SJCRH30 (cell line): Measurements from ENCODE around the gene FAM120C. TPM values are rescaled to one million over a fixed set of nuclear protein-coding genes. Genes with fewer than 3 reads are reported as not detected.
A peak's percentile ranks its signal among the peaks of the same experiment; 100 is the strongest.

Source experiments
- DNase-seq, 2 experiments: peaks; one replicate each; pipeline ENCODE4 v3.0.0-alpha.2; 2015 to 2020
- H3K27ac ChIP-seq: fragments of 250-450 bp; sonication (Bioruptor Pico); 2 replicates; pipeline ENCODE4 v1.5.1; 2020; ENCODE audit warnings: mild to moderate bottlenecking, moderate library complexity
- H3K27me3 ChIP-seq: fragments of 250-450 bp; sonication (Bioruptor Pico); 2 replicates; pipeline ENCODE4 v1.5.1; 2020; ENCODE audit warnings: mild to moderate bottlenecking, moderate library complexity
- H3K36me3 ChIP-seq: fragments of 250-450 bp; sonication (Bioruptor Pico); 2 replicates; pipeline ENCODE4 v1.5.1; 2020; ENCODE audit warnings: mild to moderate bottlenecking, moderate library complexity
- H3K4me1 ChIP-seq: fragments of 250-450 bp; sonication (Bioruptor Pico); 2 replicates; pipeline ENCODE4 v1.5.1; 2020; ENCODE audit warnings: mild to moderate bottlenecking, moderate library complexity
- H3K4me3 ChIP-seq: fragments of 250-450 bp; sonication (Bioruptor Pico); 2 replicates; pipeline ENCODE4 v1.5.1; 2020; ENCODE audit warnings: mild to moderate bottlenecking, moderate library complexity
- H3K9me3 ChIP-seq: fragments of 250-450 bp; sonication (Bioruptor Pico); replicated peaks from 2 replicates; pipeline ENCODE4 v1.5.1; 2020; ENCODE audit warnings: mild to moderate bottlenecking, moderate library complexity
- total RNA-seq: library from RNA; depleted of rRNA; stranded (reverse); fragments of >200 nt; shearing (Covaris generic); gene quantifications from 2 replicates; pipeline ENCODE4 v1.2.3, GENCODE V29; 2014

Gene FAM120C
- total RNA-seq, 1 experiment from 2014 or later: 4.2 TPM

DNA sequence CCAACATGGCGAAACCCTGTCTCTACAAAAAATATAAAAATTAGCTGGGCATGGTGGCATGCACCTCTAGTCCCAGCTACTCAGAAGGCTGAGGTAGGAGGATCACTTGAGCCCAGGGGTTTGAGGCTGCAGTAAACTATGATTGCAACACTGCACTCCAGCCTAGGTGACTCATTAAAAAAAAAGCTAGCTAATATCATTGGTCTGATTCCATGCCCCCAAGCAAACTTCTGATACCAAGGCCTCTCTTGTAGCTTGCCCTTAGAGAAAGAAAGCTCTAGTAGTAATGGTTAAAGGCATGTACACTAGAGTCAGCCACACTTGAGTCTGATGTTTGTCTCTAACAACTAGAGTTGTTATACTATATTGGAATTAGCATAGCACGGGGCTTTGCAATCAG lies 106.2 kb downstream of the FAM120C start:
- DNase-seq: no peak
- H3K36me3 ChIP-seq: no peaks in the 10 kb centered on the region
- no peak overlapping the region for H3K4me3 ChIP-seq
- H3K4me1 ChIP-seq: no peaks in the 10 kb centered on the region
- H3K9me3 ChIP-seq: no peaks in the 10 kb centered on the region
- no peak overlapping the region for H3K27ac ChIP-seq
- no peaks in the 10 kb centered on the region for H3K27me3 ChIP-seq

DNA sequence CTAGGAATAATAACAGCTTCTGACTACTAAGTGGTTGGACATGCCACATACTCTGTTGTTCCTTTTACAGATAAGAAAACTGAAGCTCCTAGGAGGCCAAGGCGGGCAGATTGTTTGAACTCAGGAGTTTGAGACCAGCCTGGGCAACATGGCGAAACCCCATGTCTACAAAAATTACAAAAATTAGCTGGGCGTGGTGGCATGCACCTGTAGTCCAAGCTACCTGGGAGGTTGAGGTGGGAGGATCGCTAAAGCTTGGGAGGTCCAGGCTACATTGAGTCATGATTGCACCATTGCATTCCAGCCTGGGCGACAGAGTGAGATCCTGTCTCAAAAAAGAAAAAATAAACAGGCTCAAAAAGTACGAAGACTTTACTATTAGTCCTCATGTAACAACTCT lies 108.2 kb downstream of the FAM120C start:
- H3K27me3 ChIP-seq: no peaks in the 10 kb centered on the region
- DNase-seq: no peak
- H3K36me3 ChIP-seq: no peaks in the 10 kb centered on the region
- no peaks in the 10 kb centered on the region for H3K4me1 ChIP-seq
- no peak overlapping the region for H3K4me3 ChIP-seq
- H3K9me3 ChIP-seq: no peaks in the 10 kb centered on the region
- H3K27ac ChIP-seq: no peak overlapping the region

DNA sequence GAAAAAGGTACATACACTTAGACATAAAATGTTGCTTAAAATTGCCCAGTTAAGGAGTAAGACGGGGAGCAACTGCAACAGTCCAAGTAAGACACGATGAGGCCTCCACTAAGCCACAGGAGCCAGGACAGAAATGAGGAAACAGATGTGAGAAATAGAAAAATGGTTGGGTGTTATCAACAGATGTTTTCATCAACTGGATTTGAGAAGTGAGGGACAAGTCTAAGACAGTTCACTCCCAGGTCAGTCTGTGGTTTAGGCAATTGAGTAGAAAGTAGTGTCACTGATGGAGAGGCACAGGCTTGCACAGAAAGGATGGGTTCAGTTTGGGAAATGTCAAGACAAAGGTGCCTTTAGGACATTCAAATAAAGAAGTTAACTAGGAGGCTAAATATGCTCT lies 115.3 kb downstream of the FAM120C start:
- Histone ChIP-seq H3K27ac (no peak overlapping the region), H3K27me3 (no peaks in the 10 kb centered on the region), H3K36me3 (no peaks in the 10 kb centered on the region), H3K9me3 (no peaks in the 10 kb centered on the region), H3K4me3 (no peak overlapping the region), H3K4me1 (no peaks in the 10 kb centered on the region)
- no peak for DNase-seq

DNA sequence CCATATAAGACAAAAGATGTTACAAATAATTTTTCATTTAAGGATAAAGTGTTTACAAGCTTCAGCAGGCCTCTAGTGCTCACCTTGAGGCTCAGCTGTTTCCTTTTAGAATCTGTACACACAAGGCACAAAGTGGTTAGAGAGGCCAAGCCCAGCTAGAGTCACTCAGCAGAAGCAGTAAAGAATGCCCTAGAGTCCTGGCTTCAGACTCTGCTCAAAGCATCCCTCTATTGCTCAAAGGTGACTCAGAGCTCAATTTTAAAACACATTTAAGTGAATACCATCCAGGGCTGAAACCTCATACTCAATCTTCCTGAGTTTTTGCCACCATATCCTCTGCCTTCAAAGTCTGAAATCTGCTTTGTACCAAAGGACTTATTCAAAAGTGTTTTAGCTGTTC lies 116.2 kb downstream of the FAM120C start:
- Histone ChIP-seq H3K27ac (no peak overlapping the region), H3K4me3 (no peak overlapping the region), H3K4me1 (no peaks in the 10 kb centered on the region), H3K27me3 (no peaks in the 10 kb centered on the region), H3K9me3 (no peaks in the 10 kb centered on the region), H3K36me3 (no peaks in the 10 kb centered on the region)
- no peak for DNase-seq

DNA sequence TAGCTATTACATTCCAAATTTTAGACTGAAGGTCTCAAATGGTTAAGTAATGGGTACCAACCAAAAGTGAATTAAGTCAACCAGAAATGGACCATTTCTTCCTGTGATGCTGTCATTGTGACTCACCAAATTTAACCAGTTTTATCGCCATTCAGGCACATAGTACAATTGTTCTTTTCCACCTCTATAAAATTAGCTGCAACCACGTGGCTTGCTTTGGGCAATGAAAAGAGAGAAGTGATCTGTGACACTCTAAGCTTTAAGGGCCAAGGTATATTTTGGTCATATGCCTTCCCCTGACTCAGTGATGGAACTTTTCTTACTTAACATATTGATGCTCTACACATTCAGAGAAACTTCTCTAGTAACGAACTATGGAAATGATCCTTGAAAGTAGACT lies 118.5 kb downstream of the FAM120C start:
- Histone ChIP-seq H3K4me3 (no peak overlapping the region), H3K4me1 (no peaks in the 10 kb centered on the region), H3K9me3 (no peaks in the 10 kb centered on the region), H3K27me3 (no peaks in the 10 kb centered on the region), H3K27ac (no peak overlapping the region), H3K36me3 (no peaks in the 10 kb centered on the region)
- DNase-seq: no peak

DNA sequence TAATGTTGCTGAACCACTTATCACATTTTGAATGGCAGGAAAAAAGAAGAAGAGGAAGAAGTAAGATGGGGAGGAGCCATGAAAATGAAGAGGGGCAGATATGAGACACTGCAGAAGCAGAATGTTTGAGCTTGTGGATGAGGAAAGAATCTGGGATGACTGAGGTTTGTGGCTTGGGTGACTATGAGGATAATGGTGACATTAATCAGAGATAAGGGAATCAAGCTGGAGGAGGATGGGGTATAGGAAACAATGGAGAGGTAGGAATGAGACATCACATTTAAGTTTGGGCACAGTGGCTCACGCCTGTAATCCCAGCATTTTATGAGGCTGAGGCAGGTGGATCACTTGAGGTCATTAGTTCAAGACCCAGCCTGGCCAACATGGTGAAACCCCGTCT lies 119.7 kb downstream of the FAM120C start:
- Histone ChIP-seq H3K4me3 (no peak overlapping the region), H3K4me1 (no peaks in the 10 kb centered on the region), H3K27ac (no peak overlapping the region), H3K36me3 (no peaks in the 10 kb centered on the region), H3K27me3 (no peaks in the 10 kb centered on the region), H3K9me3 (no peaks in the 10 kb centered on the region)
- DNase-seq: no peak

DNA sequence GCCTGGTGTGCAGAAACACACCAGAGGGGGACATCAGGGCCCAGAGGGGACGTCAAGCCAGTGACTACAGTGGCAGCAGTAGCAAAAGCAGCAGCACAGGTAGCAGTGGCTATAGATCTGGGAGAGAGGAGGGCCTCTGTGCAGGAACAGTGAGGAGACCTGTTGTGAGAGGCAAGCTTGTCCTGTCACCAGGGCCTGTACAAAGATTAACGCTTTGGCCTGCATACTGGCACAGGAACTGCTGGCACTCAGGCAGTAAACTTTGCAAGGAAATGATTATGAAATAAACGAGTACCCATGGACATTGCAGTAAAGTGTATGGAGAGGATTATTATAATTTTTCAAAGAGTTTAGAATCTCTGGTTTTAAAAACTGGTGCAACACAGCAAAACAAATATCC lies 133.3 kb downstream of the FAM120C start:
- no peaks in the 10 kb centered on the region for H3K9me3 ChIP-seq
- H3K4me3 ChIP-seq: no peak overlapping the region
- no peaks in the 10 kb centered on the region for H3K27me3 ChIP-seq
- H3K4me1 ChIP-seq: no peaks in the 10 kb centered on the region
- H3K27ac ChIP-seq: no peak overlapping the region
- DNase-seq: no peak
- H3K36me3 ChIP-seq: no peaks in the 10 kb centered on the region

DNA sequence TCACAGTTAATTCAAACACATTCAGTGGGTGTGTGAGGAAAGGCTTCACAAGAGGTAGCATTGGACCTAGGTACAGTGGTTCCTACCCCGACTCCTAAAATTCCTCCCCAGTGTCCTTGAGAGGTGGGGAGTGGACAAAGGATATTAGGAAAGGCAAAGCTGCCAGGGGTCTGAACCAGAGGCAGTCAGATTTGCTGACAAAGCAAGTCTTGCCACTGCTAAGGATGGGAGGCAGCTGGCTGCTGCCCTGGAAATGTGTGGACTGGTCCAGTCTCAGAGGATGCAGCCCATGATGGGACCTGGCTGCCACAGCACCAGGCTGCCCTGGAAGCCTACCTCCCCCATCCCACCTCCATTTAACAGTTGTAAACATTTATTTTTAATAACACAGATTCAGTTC lies 134.6 kb downstream of the FAM120C start:
- no peak for DNase-seq
- Histone ChIP-seq H3K36me3 (no peaks in the 10 kb centered on the region), H3K27me3 (no peaks in the 10 kb centered on the region), H3K4me3 (no peak overlapping the region), H3K9me3 (no peaks in the 10 kb centered on the region), H3K27ac (no peak overlapping the region), H3K4me1 (no peaks in the 10 kb centered on the region)

DNA sequence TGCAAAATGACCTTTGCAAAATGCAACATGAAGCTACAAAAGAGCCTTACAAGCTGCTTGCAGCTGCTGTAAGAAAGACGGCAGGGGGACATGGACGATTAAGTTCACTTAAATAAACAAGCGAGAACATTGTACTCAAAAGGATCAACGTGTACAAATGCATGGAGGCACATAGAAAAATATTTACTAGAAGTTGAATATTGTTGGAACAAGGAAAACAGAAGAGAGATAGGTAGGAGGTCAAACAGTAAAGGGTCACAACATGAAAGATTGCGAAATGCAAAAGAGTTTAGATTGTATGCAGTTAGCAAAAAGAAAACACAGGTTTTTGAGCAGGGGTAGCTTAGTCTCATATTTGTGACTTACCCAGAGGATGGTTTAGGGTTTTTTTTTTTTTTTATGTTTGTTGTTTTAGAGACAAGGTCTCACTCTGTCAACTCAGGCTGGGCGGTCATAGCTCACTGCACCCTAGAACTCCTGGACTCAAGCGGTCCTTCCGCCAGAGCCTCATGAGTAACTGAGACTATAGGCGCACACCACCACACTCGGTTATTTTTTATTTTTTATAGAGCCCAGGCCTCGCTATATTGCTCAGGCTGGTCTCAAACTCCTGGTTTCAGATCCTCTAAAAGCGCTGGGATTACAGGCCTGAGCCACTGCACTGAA lies 137.4 kb downstream of the FAM120C start:
- DNase-seq: peak; percentile 5 to 41
- Histone ChIP-seq H3K4me1 (no peaks in the 10 kb centered on the region), H3K27ac (peak overlapping the region; percentile 96)

DNA sequence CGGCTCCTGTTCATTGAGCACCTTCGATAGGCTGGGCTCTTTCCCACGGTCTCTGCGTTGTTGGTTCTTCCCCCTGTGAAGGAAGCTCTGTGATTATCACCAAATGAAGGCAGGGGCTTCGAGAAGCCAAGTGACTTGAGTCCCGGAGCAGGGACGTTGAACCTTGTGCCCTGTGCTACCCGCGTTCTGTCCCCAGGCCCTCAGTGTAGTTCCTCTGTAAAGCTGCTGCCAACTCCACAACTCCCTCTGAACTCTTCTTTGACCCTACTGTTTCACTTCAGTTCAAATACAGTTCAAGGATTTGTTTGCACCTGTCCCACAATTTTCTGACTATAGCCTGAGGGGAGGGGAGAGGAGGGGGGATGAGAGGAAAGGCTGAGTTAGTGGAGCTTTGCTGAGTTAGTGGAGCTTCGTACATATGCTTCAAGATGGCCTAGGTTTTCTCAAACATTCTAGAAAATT lies 138.1 kb downstream of the FAM120C start:
- peak overlapping the region; percentile 96 for H3K27ac ChIP-seq
- no peaks in the 10 kb centered on the region for H3K27me3 ChIP-seq
- H3K4me3 ChIP-seq: peak overlapping the region; percentile 70
- H3K9me3 ChIP-seq: no peaks in the 10 kb centered on the region
- H3K4me1 ChIP-seq: no peaks in the 10 kb centered on the region
- peak; percentile 53 to 79 for DNase-seq
- no peaks in the 10 kb centered on the region for H3K36me3 ChIP-seq

More for the DNA sequence above, 137.4 kb downstream of the FAM120C start:
- no peaks in the 10 kb centered on the region for H3K9me3 ChIP-seq
- no peaks in the 10 kb centered on the region for H3K36me3 ChIP-seq
- H3K27me3 ChIP-seq: no peaks in the 10 kb centered on the region
- peak overlapping the region; percentile 70 for H3K4me3 ChIP-seq

DNA sequence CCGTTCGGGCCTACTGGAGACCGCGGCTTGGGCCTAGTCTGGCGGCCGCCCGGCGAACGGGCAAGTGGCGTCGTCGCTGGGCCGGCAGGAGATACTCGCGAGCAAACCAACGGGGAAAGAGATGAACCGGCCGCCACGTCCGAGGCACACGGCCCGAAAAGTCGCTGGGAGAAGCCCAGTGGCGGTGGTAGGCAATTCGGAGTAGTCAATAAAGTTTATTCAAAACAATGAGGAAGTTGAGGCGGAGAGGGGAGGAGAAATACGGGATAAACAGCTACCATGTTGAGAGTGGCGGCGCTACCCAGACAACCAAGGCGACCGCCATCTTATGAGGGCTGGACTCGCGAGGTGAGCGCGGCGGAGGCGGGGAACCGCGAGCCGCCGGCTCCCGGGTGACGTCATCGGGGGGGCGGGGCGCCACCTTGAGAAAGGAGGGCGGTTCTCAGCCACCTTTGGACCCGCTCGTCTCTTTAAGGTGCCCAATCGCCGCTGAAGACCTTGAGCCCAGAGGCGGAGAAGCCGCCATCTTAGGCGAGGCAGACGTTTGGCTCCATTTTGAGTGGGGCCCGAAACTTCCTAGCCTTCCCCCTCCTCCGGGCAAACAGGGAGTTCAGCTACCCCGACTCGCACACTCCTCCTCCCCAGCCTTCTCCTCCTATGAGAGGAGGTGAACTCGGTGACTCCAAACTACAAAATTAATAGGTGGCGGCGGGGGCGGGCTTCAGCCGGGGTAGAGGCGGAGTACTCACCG lies 138.8 kb downstream of the FAM120C start, which contains the start of gene PHF8:
PHF8 (minus strand) TSS at position 348 of the 751 bp plus-strand sequence. CDS start 1,745 bp downstream, outside the sequence.
- H3K9me3 ChIP-seq: no peaks in the 10 kb centered on the region
- no peaks in the 10 kb centered on the region for H3K27me3 ChIP-seq
- DNase-seq: peak; percentile 90 to 91

DNA sequence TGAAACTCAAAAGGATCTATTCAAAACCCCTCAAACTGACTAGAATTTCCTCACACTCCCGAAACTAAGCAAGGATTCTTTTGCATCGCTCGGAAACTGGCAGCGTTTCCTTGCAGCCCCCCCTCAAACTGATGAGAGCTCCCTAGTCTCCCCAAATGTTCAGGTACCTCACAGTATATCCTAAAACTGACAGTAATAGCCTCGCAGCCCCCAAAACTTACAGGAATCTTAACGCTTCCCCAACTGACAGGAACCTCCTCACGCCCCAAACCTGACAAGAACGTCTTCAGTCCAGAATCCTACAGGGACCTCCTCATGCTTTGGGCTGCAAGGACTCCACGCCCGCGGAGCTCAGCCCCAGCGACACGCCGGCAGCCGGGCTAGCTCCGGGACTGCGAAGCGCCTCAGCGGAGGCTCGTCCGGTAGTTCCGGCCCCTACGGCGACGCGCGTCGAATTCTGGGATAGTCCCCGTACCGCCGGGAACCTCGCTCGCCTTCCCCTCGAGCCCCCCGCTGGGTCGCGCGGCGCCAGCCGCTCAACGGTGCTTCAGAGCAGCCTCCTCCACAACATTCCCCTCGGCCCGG lies 139.4 kb downstream of the FAM120C start:
- peak in 1 of 2 experiments; percentile 27 for DNase-seq
- Histone ChIP-seq H3K4me3 (peak overlapping the region; percentile 70), H3K27ac (peak overlapping the region; percentile 96), H3K4me1 (no peaks in the 10 kb centered on the region), H3K9me3 (no peaks in the 10 kb centered on the region), H3K27me3 (no peaks in the 10 kb centered on the region), H3K36me3 (no peaks in the 10 kb centered on the region)

More for the DNA sequence above, 138.8 kb downstream of the FAM120C start, which contains the start of gene PHF8:
- Histone ChIP-seq H3K27ac (peak within 1 kb of the TSS; percentile 96), H3K36me3 (no peaks in the 10 kb centered on the region), H3K4me1 (no peaks in the 10 kb centered on the region), H3K4me3 (peak within 1 kb of the TSS; percentile 70)

DNA sequence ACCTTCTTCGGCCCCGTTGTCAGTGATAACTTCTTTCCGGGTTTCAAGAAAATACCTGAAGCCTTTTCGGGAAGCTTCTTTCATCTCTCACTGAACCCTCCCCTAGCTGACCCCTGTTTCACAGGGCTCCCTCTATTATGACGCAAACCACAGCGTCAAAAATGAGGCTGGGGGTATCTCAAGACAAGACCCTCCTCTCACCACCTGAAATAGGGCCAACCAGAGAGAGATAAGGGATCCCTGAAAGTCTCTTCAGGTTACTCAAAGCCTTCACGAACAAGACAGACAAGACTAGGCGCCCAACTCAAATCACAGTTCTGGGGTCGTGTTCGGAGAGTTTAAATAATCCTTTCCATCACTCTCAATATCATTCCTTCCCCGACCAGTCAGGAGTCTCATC lies 140.0 kb downstream of the FAM120C start:
- Histone ChIP-seq H3K27me3 (no peaks in the 10 kb centered on the region), H3K9me3 (no peaks in the 10 kb centered on the region), H3K36me3 (no peaks in the 10 kb centered on the region), H3K4me1 (no peaks in the 10 kb centered on the region), H3K4me3 (peak overlapping the region; percentile 70), H3K27ac (no peak overlapping the region)
- DNase-seq: peak in 1 of 2 experiments; percentile 2

DNA sequence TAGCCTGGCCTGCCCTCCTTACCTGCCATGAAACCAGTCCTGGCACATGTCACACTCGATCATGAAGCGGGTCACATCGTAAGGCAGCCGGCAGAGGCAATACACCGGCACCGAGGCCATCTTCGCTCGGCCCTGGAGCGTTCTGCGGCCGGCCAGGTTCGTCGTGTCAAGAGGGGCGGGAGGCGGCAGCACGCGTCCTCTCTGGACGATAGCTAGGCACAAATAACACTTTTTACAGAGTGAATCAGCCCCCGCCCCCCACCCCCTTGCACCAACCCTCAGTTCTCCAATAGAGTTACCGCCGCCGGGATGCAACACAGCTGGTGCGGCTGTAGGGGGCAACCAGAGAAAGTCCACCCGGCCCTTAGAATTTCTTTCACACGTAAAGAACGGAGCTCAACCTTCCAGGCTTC lies 140.4 kb downstream of the FAM120C start:
- Histone ChIP-seq H3K27ac (no peak overlapping the region), H3K27me3 (no peaks in the 10 kb centered on the region), H3K36me3 (no peaks in the 10 kb centered on the region), H3K4me1 (no peaks in the 10 kb centered on the region), H3K4me3 (peak overlapping the region; percentile 70), H3K9me3 (no peaks in the 10 kb centered on the region)
- DNase-seq: peak; percentile 24 to 46

DNA sequence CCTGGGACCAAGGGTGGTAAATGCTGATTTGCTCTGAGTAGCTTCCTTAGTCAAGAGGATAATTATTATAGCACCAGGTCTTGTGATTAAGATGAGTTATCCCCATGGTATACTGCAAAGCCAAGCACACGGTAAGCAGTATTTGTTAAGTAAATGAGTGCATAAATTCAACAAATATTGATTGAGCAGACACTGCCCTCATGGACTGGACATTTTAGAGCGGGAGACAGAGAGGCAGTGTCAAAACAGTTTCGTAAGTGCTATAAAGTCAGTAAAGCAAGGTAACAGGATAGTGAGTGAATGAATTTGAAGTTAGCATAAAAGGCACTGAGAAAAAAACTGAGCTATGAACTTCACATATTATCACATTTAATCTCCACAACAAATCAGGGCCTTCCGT lies 152.7 kb downstream of the FAM120C start:
- peaks cover 3% of the 10 kb centered on the region; the same call in 1 of the 2 replicates for H3K36me3 ChIP-seq
- DNase-seq: no peak
- no peaks in the 10 kb centered on the region for H3K27me3 ChIP-seq
- no peaks in the 10 kb centered on the region for H3K4me1 ChIP-seq
- no peak overlapping the region for H3K27ac ChIP-seq
- no peak overlapping the region for H3K4me3 ChIP-seq
- no peaks in the 10 kb centered on the region for H3K9me3 ChIP-seq
